ENCODE measurements around the gene CUTA. TPM values are rescaled to one million over a fixed set of nuclear protein-coding genes. Genes with fewer than 3 reads are reported as not detected.

CUTA gene
- total RNA-seq = 100 to 1,000 TPM; 114 to 126 TPM
- long read RNA-seq, transcript CUTA-210 (6 exons, 769 nt) = major isoform, 6 of 22 reads
- long read RNA-seq, partial matches to known transcripts = 1 of 22 reads
- long read RNA-seq, other reads (novel, unspliced or antisense) = 0 of 22 reads

- ATAC-seq = peak; percentile 94 to 95
- intact Hi-C loops (cut with DNase I) = no loop called here
- peak; percentile 100 for DNase-seq
These were observed at the start of gene CUTA for GRCh38 chr6:33417903-33418689. Gene CUTA, minus strand, starts transcription at chr6:33418107. Its CDS starts 107 bp downstream, at chr6:33418000.

- intact Hi-C loops (cut with DNase I) = no loop called here
- ATAC-seq = no peak
- DNase-seq = no peak
These were observed 49.2 kb upstream of the CUTA start for GRCh38 chr6:33467091-33467490.

- intact Hi-C loops (cut with DNase I) = no loop called here
- ATAC-seq (no peak), DNase-seq (no peak)
These were observed 48.3 kb upstream of the CUTA start for GRCh38 chr6:33466075-33466735.

- DNase-seq (no peak), ATAC-seq (no peak)
- intact Hi-C loops (cut with DNase I) = loop anchor here in 1 of 2 donors (10.0 kb wide), 2 partner anchors 64 to 116 kb away; partner anchors contain the start of gene KIFC1
These were observed 41.3 kb upstream of the CUTA start for GRCh38 chr6:33459226-33459625.

- intact Hi-C loops (cut with DNase I) = loop anchor here in 1 of 2 donors (10.0 kb wide), 2 partner anchors 64 to 116 kb away; partner anchors contain the start of gene KIFC1
- no peak for DNase-seq
- no peak for ATAC-seq
These were observed 40.8 kb upstream of the CUTA start for GRCh38 chr6:33458676-33459075.

- intact Hi-C loops (cut with DNase I) = loop anchor here in 1 of 2 donors (10.0 kb wide), 2 partner anchors 61 to 119 kb away; partner anchors contain the start of gene KIFC1
- DNase-seq (no peak), ATAC-seq (no peak)
These were observed 38.2 kb upstream of the CUTA start for GRCh38 chr6:33456156-33456555.

- intact Hi-C loops (cut with DNase I) = loop anchor here in 1 of 2 donors (10.0 kb wide), 2 partner anchors 60 to 120 kb away; partner anchors contain the start of gene KIFC1
- DNase-seq = no peak
- ATAC-seq = no peak
These were observed 37.1 kb upstream of the CUTA start for GRCh38 chr6:33455051-33455450.

- peak; percentile 97 for DNase-seq
- intact Hi-C loops (cut with DNase I) = loop anchor here in 1 of 2 donors (10.0 kb wide), 2 partner anchors 59 to 121 kb away; partner anchors contain the start of gene KIFC1
- ATAC-seq = peak; percentile 98 to 99
These were observed 36.4 kb upstream of the CUTA start, which contains the start of gene ZBTB9 for GRCh38 chr6:33454009-33454946. Gene ZBTB9, plus strand, starts transcription at chr6:33454576. Its CDS starts 525 bp downstream, at chr6:33455101.

- DNase-seq = no peak
- intact Hi-C loops (cut with DNase I) = loop anchor here in 1 of 2 donors (10.0 kb wide), 2 partner anchors 59 to 121 kb away; partner anchors contain the start of gene KIFC1
These were observed 35.6 kb upstream of the CUTA start for GRCh38 chr6:33453393-33454008.

GRCh38 chr6:33452496-33452895 is 34.6 kb upstream of the CUTA start:
- no peak for ATAC-seq
- no peak for DNase-seq

More at GRCh38 chr6:33453393-33454008, 35.6 kb upstream of the CUTA start:
- no peak for ATAC-seq

GRCh38 chr6:33451606-33452005 is 33.7 kb upstream of the CUTA start:
- ATAC-seq = no peak
- intact Hi-C loops (cut with DNase I) = loop anchor here in 1 of 2 donors (10.0 kb wide), 2 partner anchors 57 to 123 kb away; partner anchors contain the start of gene KIFC1
- DNase-seq = no peak

More at GRCh38 chr6:33452496-33452895, 34.6 kb upstream of the CUTA start:
- intact Hi-C loops (cut with DNase I) = loop anchor here in 1 of 2 donors (10.0 kb wide), 2 partner anchors 58 to 122 kb away; partner anchors contain the start of gene KIFC1

- no peak for ATAC-seq
- intact Hi-C loops (cut with DNase I) = loop anchor here in 1 of 2 donors (10.0 kb wide), 2 partner anchors 56 to 124 kb away; partner anchors contain the start of gene KIFC1
- DNase-seq = no peak
These were observed 32.5 kb upstream of the CUTA start for GRCh38 chr6:33450434-33450833.

- intact Hi-C loops (cut with DNase I) = loop anchor here in 1 of 2 donors (10.0 kb wide), 1 partner anchor 118 kb away; no protein-coding TSS in a partner anchor
- no peak for ATAC-seq
- no peak for DNase-seq
These were observed 28.4 kb upstream of the CUTA start for GRCh38 chr6:33446356-33446755.

- intact Hi-C loops (cut with DNase I) = loop anchor here in 1 of 2 donors (10.0 kb wide), 1 partner anchor 120 kb away; no protein-coding TSS in a partner anchor
- ATAC-seq = no peak
- DNase-seq = no peak
These were observed 27.3 kb upstream of the CUTA start for GRCh38 chr6:33445119-33445603.

- no peak for DNase-seq
- intact Hi-C loops (cut with DNase I) = loop anchor here in 1 of 2 donors (10.0 kb wide), 1 partner anchor 121 kb away; no protein-coding TSS in a partner anchor
- ATAC-seq = no peak
These were observed 26.0 kb upstream of the CUTA start for GRCh38 chr6:33443619-33444504.

- no peak for DNase-seq
- intact Hi-C loops (cut with DNase I) = loop anchor here in 1 of 2 donors (10.0 kb wide), 1 partner anchor 122 kb away; no protein-coding TSS in a partner anchor
- no peak for ATAC-seq
These were observed 25.1 kb upstream of the CUTA start for GRCh38 chr6:33443025-33443424.

All from left cardiac atrium (tissue), 4 donors.